Caco-2 (cell line): ENCODE measurements around the gene PLCB2. TPM values are rescaled to one million over a fixed set of nuclear protein-coding genes. Genes with fewer than 3 reads are reported as not detected.

Experiments
- BruUV-seq: library from RNA; stranded (reverse); fragments of 400-500 nt; replicated peaks from 2 replicates; lab custom pipeline; 2021; lab: Mats Ljungman, UMichigan
- CTCF ChIA-PET: fragments of 300-600 bp; sonication (Branson Sonifier 250); formaldehyde crosslinking; loops from one replicate; lab custom pipeline; 2022; ENCODE audit warnings: antibody characterized with exemption; lab: Charles Lee
- POLR2A ChIA-PET: fragments of 300-600 bp; sonication (Branson Sonifier 250); formaldehyde crosslinking; loops from one replicate; lab custom pipeline; 2022; ENCODE audit warnings: antibody characterized with exemption; lab: Charles Lee
- DNase-seq, 2 experiments: peaks; one replicate each; pipeline versions ENCODE4 v3.0.0 to v3.0.0-alpha.2; 2020 to 2022
- H3K27me3 ChIP-seq: replicated peaks from 2 replicates; pipeline ENCODE4 v1.6.0; 2011; ENCODE audit warnings: low read length; ENCODE audit not compliant: control insufficient read depth, insufficient read depth
- H3K36me3 ChIP-seq: 2 replicates; pipeline ENCODE4 v1.5.1; 2011; ENCODE audit warnings: low read length; ENCODE audit not compliant: control insufficient read depth, insufficient read depth
- H3K4me1 ChIP-seq: fragments of 250-450 bp; sonication (Bioruptor Pico); 2 replicates; pipeline ENCODE4 v1.5.1; 2020; ENCODE audit warnings: mild to moderate bottlenecking
- H3K4me3 ChIP-seq: 2 replicates; pipeline ENCODE4 v1.5.1; 2011; ENCODE audit warnings: low read depth, mild to moderate bottlenecking, control low read depth, low read length
- H3K9me3 ChIP-seq: fragments of 250-450 bp; sonication (Bioruptor Pico); 2 replicates; pipeline ENCODE4 v1.5.1; 2020; ENCODE audit warnings: mild to moderate bottlenecking, moderate library complexity
- H3K27ac Mint-ChIP-seq: one replicate; pipeline ENCODE4 v1.8.0; 2022; ENCODE audit warnings: mixed read lengths; ENCODE audit not compliant: unreplicated experiment
- H3K27me3 Mint-ChIP-seq: one replicate; pipeline ENCODE4 v1.8.0; 2022; ENCODE audit warnings: mixed read lengths; ENCODE audit not compliant: insufficient read depth, unreplicated experiment
- H3K36me3 Mint-ChIP-seq: one replicate; pipeline ENCODE4 v1.8.0; 2022; ENCODE audit warnings: mild to moderate bottlenecking, mixed read lengths; ENCODE audit not compliant: insufficient read depth, unreplicated experiment
- H3K4me1 Mint-ChIP-seq: one replicate; pipeline ENCODE4 v1.8.0; 2022; ENCODE audit warnings: low read depth, mixed read lengths; ENCODE audit not compliant: unreplicated experiment
- H3K4me3 Mint-ChIP-seq: one replicate; pipeline ENCODE4 v1.8.0; 2022; ENCODE audit warnings: mild to moderate bottlenecking, moderate library complexity, mixed read lengths; ENCODE audit not compliant: unreplicated experiment
- H3K9me3 Mint-ChIP-seq: one replicate; pipeline ENCODE4 v1.8.0; 2022; ENCODE audit warnings: mixed read lengths; ENCODE audit not compliant: unreplicated experiment
- CTCF ChIP-seq, 2 experiments: fragments of 200-600 bp in 1 of 2; IDR thresholded peaks; 1 replicate in 1 of 2; 2 replicates in 1 of 2; pipeline versions ENCODE4 v1.5.1 to v1.8.0; 2011 to 2022; ENCODE audit warnings: antibody characterized with exemption in 1 of 2, control low read depth in 1 of 2, inconsistent platforms in 1 of 2, low read depth in 1 of 2, low read length in 1 of 2, mild to moderate bottlenecking in 1 of 2, moderate library complexity in 1 of 2; ENCODE audit not compliant: insufficient read depth in 1 of 2, severe bottlenecking in 1 of 2, unreplicated experiment in 1 of 2
- intact Hi-C: fragments of 100-400 bp; cut with micrococcal nuclease; formaldehyde crosslinking; loops from one replicate; pipeline ENCODE4 v1.10.0; 2022; ENCODE audit not compliant: unreplicated experiment
- total RNA-seq: library from RNA; stranded (reverse); gene quantifications from 2 replicates; pipeline ENCODE4 v1.2.3, GENCODE V29; 2022

The PLCB2 gene
- total RNA-seq, 1 experiment from 2014 or later: 4.7 TPM

DNA sequence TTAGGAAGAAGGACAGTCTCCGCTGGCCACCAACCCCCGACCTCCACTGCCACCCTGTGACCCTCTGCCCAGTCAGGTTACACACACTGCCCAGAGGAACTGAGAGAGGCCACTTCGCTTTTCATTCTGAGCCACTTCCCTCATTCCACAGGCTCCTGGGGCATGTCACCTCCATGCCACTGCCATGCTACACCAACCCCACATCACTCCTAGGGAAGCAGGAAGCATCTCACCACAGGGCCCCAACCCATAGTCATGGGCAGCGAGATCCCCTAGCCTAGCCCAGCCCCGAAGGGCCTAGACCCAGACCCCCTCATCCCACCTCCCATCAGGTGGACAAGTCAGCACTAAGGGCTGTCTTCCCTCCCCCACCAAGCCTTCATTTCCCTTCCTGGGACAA is 1.4 kb downstream of the PLCB2 start:
- H3K4me3 Mint-ChIP-seq: no peak overlapping the region
- POLR2A ChIA-PET: no interaction called here
- no peaks in the 10 kb centered on the region for H3K36me3 Mint-ChIP-seq

GRCh38 chr15:40305281-40305680 is 2.5 kb downstream of the PLCB2 start:
- H3K9me3 ChIP-seq: no peaks in the 10 kb centered on the region; the same call in 1 of the 2 replicates
- no TSS peak for BruUV-seq
- TF ChIP-seq CTCF (IDR thresholded peaks at IDR 0.05; ENCODE audit: insufficient read depth in 1 of 2, low read depth in 1 of 2, low read length in 1 of 2, severe bottlenecking in 1 of 2, unreplicated experiment in 1 of 2): no peak
- Mint-ChIP-seq H3K36me3 (no peaks in the 10 kb centered on the region), H3K4me3 (no peak overlapping the region), H3K9me3 (no peaks in the 10 kb centered on the region), H3K4me1 (no peaks in the 10 kb centered on the region), H3K27ac (no peak overlapping the region), H3K27me3 (no peaks in the 10 kb centered on the region)
- no peak overlapping the region for H3K4me3 ChIP-seq
- no peaks in the 10 kb centered on the region for H3K36me3 ChIP-seq
- no peak for DNase-seq
- ChIA-PET POLR2A (no interaction called here), CTCF (interaction anchor here (0.6 to 1.0 kb wide), 4 partner anchors 16 to 233 kb away, joined by 3 to 4 read pairs (median 4); no protein-coding TSS in a partner anchor)
- no peaks in the 10 kb centered on the region for H3K27me3 ChIP-seq
- H3K4me1 ChIP-seq: no peaks in the 10 kb centered on the region
- intact Hi-C loops: no loop called here

More for the DNA sequence above, 1.4 kb downstream of the PLCB2 start:
- Histone ChIP-seq H3K4me3 (no peak overlapping the region), H3K36me3 (no peaks in the 10 kb centered on the region), H3K4me1 (no peaks in the 10 kb centered on the region), H3K9me3 (no peaks in the 10 kb centered on the region), H3K27me3 (no peaks in the 10 kb centered on the region)
- H3K9me3 Mint-ChIP-seq: no peaks in the 10 kb centered on the region
- H3K27ac Mint-ChIP-seq: no peak overlapping the region
- CTCF ChIA-PET: interaction anchor here (0.5 to 1.0 kb wide), 2 partner anchors 16 kb away, joined by 3 to 5 read pairs; no protein-coding TSS in a partner anchor
- DNase-seq: no peak
- TF ChIP-seq CTCF (IDR thresholded peaks at IDR 0.05; ENCODE audit: insufficient read depth in 1 of 2, low read depth in 1 of 2, low read length in 1 of 2, severe bottlenecking in 1 of 2, unreplicated experiment in 1 of 2): no peak
- intact Hi-C loops: no loop called here
- H3K4me1 Mint-ChIP-seq: no peaks in the 10 kb centered on the region
- no TSS peak for BruUV-seq
- H3K27me3 Mint-ChIP-seq: no peaks in the 10 kb centered on the region

- Histone ChIP-seq H3K27me3 (no peaks in the 10 kb centered on the region), H3K4me1 (no peaks in the 10 kb centered on the region), H3K9me3 (no peaks in the 10 kb centered on the region; the same call in 1 of the 2 replicates), H3K36me3 (no peaks in the 10 kb centered on the region), H3K4me3 (no peak overlapping the region)
- ChIA-PET CTCF (no interaction called here), POLR2A (no interaction called here)
- BruUV-seq: no TSS peak
- Mint-ChIP-seq H3K4me3 (no peak overlapping the region), H3K4me1 (no peaks in the 10 kb centered on the region), H3K27me3 (no peaks in the 10 kb centered on the region), H3K36me3 (no peaks in the 10 kb centered on the region), H3K27ac (no peak overlapping the region), H3K9me3 (no peaks in the 10 kb centered on the region)
- DNase-seq: no peak
- intact Hi-C loops: no loop called here
- TF ChIP-seq CTCF (IDR thresholded peaks at IDR 0.05; ENCODE audit: insufficient read depth in 1 of 2, low read depth in 1 of 2, low read length in 1 of 2, severe bottlenecking in 1 of 2, unreplicated experiment in 1 of 2): no peak
Observed at GRCh38 chr15:40303576-40303975, 4.2 kb downstream of the PLCB2 start.
